DOHH2 (cell line): ENCODE measurements around the gene ALPG.

Experiments
- CTCF ChIP-seq: fragments of 200-600 bp; sonication (generic); IDR thresholded peaks from one replicate; pipeline ENCODE4 v1.5.1; 2014; ENCODE audit warnings: antibody characterized with exemption, mild to moderate bottlenecking, low read depth, low read length; ENCODE audit not compliant: poor library complexity, severe bottlenecking
- EZH2phosphoT487 ChIP-seq: fragments of 200-600 bp; sonication (generic); IDR thresholded peaks from 2 replicates; pipeline ENCODE4 v1.6.1; 2017; ENCODE audit warnings: borderline replicate concordance, mild to moderate bottlenecking, antibody characterized with exemption, low read length, moderate library complexity, mixed read lengths

- TF ChIP-seq CTCF (no peak), EZH2phosphoT487 (no peak)
These were observed 32.3 kb upstream of the ALPG start for GRCh38 chr2:232374356-232374755.
